Stomach (tissue), 9 donors: Measurements from ENCODE around the gene SGPP2. TPM values are rescaled to one million over a fixed set of nuclear protein-coding genes. Genes with fewer than 3 reads are reported as not detected.

Experiments used
- DNase-seq, 2 donors: peaks; one replicate each; pipeline versions ENCODE4 v3.0.0 to v3.0.0-alpha.2; 2013 to 2019
- H3K27ac ChIP-seq, 5 donors: fragments of 200-600 bp in 4 of 5; sonication (generic) in 4 of 5; one replicate each; pipeline ENCODE4 v1.5.1; 2013 to 2019; ENCODE audit warnings: mild to moderate bottlenecking in 1 of 5, moderate library complexity in 1 of 5
- H3K27me3 ChIP-seq, 3 donors: fragments of 200-600 bp; sonication (generic); one replicate each; pipeline ENCODE4 v1.5.1; 2017 to 2019; ENCODE audit warnings: mixed run types in 1 of 3
- H3K36me3 ChIP-seq, 4 donors: fragments of 200-600 bp; sonication (generic); 1 replicate in 3 of 4; 2 replicates in 1 of 4; pipeline ENCODE4 v1.5.1; 2016 to 2019
- H3K4me1 ChIP-seq, 4 donors: fragments of 200-600 bp; sonication (generic); one replicate each; pipeline ENCODE4 v1.5.1; 2016 to 2019
- H3K4me3 ChIP-seq, 4 donors: fragments of 200-600 bp; sonication (generic) in 3 of 4; one replicate each; pipeline ENCODE4 v1.5.1; 2016 to 2019; ENCODE audit warnings: mild to moderate bottlenecking in 1 of 4
- H3K9me3 ChIP-seq, 4 donors: fragments of 200-600 bp; sonication (generic); one replicate each; pipeline ENCODE4 v1.5.1; 2016 to 2019
- CTCF ChIP-seq, 7 experiments: fragments of 450-650 bp in 4 of 7; fragments of 200-600 bp in 3 of 7; sonication (generic) in 3 of 7; IDR thresholded peaks; one replicate each; pipeline ENCODE4 v1.5.1; 2016 to 2019; ENCODE audit warnings: antibody characterized with exemption in 7 of 7, control low read depth in 2 of 7, mild to moderate bottlenecking in 1 of 7
- EP300 ChIP-seq: sonication (generic); formaldehyde crosslinking; IDR thresholded peaks from one replicate; pipeline ENCODE4 v1.6.1; 2017; ENCODE audit warnings: antibody characterized with exemption
- POLR2A ChIP-seq, 4 donors: fragments of 450-650 bp; IDR thresholded peaks; one replicate each; pipeline ENCODE4 v1.6.1; 2016; ENCODE audit warnings: antibody characterized with exemption in 4 of 4, control low read depth in 2 of 4, mild to moderate bottlenecking in 1 of 4, moderate library complexity in 1 of 4
- POLR2AphosphoS5 ChIP-seq, 3 donors: sonication (generic); formaldehyde crosslinking; IDR thresholded peaks; one replicate each; pipeline ENCODE4 v1.6.1; 2016; ENCODE audit warnings: antibody characterized with exemption in 3 of 3
- WGBS, 5 donors: extraction: QIAGEN DNeasy Blood & Tissue Kit in 3 of 5; methylation state at CpG; one replicate each; pipeline versions ENCODE4 v1.1.5 to v1.1.7; 2013 to 2018; 5-methylcytosine and 5-hydroxymethylcytosine counted together
- intact Hi-C: fragments of 100-400 bp; cut with DNase I; formaldehyde crosslinking; loops from one replicate; pipeline ENCODE4 v1.15.1; 2023; ENCODE audit warnings: low total_unique reads
- polyA plus RNA-seq, 3 donors: library from polyadenylated mRNA; stranded (reverse); fragments of 200-250 nt; gene quantifications; one replicate each; pipeline ENCODE4 v1.2.3, GENCODE V29; 2013
- total RNA-seq, 5 donors: library from RNA; depleted of rRNA; stranded (reverse); fragments of >200 nt; gene quantifications; one replicate each; pipeline versions ENCODE4 v1.1.0 to v1.2.3, GENCODE V29; 2014 to 2016
- donor health status: healthy with polysubstance abuse.
- donor health status: Bipolar disorder and iron deficiency.
- donor health status: healthy.

Gene SGPP2
- total and polyA plus RNA-seq, 8 donors = 1.7 to 50.4 (median 21.0) TPM

DNA sequence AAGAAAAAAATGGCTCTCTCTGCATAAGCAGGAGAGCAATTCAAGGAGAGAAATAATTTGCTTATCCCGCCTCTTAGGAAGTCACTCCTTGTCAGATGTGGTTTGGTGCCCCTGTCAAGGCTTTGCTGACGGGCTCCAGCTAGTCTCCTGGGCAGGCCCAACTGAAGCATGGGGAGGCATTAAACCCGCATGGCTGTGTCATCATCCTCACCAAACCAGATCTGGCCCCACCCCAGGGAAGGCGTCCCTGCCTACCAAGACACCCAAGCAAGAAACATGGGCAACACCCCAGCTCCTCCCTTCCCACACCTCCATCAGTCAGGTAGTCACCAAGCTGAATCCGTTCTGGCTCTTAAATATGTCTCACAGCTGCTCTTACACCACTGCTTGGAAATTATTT is 108.0 kb downstream of the SGPP2 start:
- intact Hi-C loops = no loop called here
- TF ChIP-seq POLR2A (IDR thresholded peaks at IDR 0.05) = no peak
- no peak for TF ChIP-seq EP300
- TF ChIP-seq CTCF (IDR thresholded peaks at IDR 0.05) = no peak
- WGBS, 5 donors = 84 to 93% (median 88%) methylated on average over 5 of the region's 5 CpGs

DNA sequence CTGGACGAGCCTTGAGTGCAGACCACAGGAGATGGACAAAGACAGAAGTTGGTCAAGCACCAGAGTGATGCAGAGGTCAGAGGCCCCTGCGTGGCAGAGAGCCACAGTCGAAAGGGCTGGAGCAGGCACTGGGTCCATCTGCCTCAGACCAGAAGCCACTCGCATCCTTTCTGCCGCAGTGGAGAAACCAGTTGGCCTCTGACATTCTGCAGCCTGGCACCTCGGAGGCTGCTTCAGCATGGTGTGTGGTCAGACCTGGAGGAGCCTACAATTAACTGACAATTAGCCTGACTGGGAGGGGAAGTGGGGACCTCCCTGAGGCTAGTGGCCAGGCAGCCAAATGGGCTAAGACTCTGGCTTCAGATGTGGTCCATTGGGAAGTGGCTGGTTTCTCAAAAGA is 111.1 kb downstream of the SGPP2 start:
- 84 to 97% (median 89%) methylated on average over 6 of the region's 6 CpGs for WGBS, 5 donors
- H3K27me3 ChIP-seq = no peaks in the 10 kb centered on the region
- no peaks in the 10 kb centered on the region for H3K36me3 ChIP-seq
- intact Hi-C loops = no loop called here
- H3K4me1 ChIP-seq = no peaks in the 10 kb centered on the region
- no peaks in the 10 kb centered on the region for H3K9me3 ChIP-seq
- no peak overlapping the region for H3K4me3 ChIP-seq
- no peak overlapping the region for H3K27ac ChIP-seq
- no peak for DNase-seq
- no peak for TF ChIP-seq POLR2A (IDR thresholded peaks at IDR 0.05)
- TF ChIP-seq EP300 = no peak
- no peak for TF ChIP-seq CTCF (IDR thresholded peaks at IDR 0.05)
- TF ChIP-seq POLR2AphosphoS5 (IDR thresholded peaks at IDR 0.05) = no peak

More for the DNA sequence above, 108.0 kb downstream of the SGPP2 start:
- Histone ChIP-seq H3K9me3 (no peaks in the 10 kb centered on the region), H3K36me3 (no peaks in the 10 kb centered on the region), H3K4me1 (no peaks in the 10 kb centered on the region), H3K4me3 (no peak overlapping the region), H3K27me3 (no peaks in the 10 kb centered on the region), H3K27ac (no peak overlapping the region)
- peak in 1 of 2 donors; percentile 9 for DNase-seq

- no peak for DNase-seq
- Histone ChIP-seq H3K4me3 (no peak overlapping the region), H3K36me3 (no peaks in the 10 kb centered on the region), H3K27me3 (no peaks in the 10 kb centered on the region), H3K9me3 (no peaks in the 10 kb centered on the region), H3K27ac (no peak overlapping the region), H3K4me1 (no peaks in the 10 kb centered on the region)
- TF ChIP-seq CTCF (IDR thresholded peaks at IDR 0.05) = no peak
- TF ChIP-seq POLR2AphosphoS5 (IDR thresholded peaks at IDR 0.05) = no peak
- no peak for TF ChIP-seq POLR2A (IDR thresholded peaks at IDR 0.05)
- TF ChIP-seq EP300 = no peak
- 79 to 91% (median 87%) methylated on average over 3 of the region's 3 CpGs for WGBS, 5 donors
- intact Hi-C loops = no loop called here
Observed at GRCh38 chr2:222538535-222538934, 114.2 kb downstream of the SGPP2 start.

GRCh38 chr2:222544661-222545060 is 120.3 kb downstream of the SGPP2 start:
- Histone ChIP-seq H3K4me3 (no peak overlapping the region), H3K27ac (no peak overlapping the region), H3K27me3 (no peaks in the 10 kb centered on the region), H3K4me1 (peaks cover 0 to 23% (median 5%) of the 10 kb centered on the region in 4 donors), H3K36me3 (no peaks in the 10 kb centered on the region), H3K9me3 (no peaks in the 10 kb centered on the region)
- TF ChIP-seq POLR2A (IDR thresholded peaks at IDR 0.05) (no peak), EP300 (no peak), CTCF (IDR thresholded peaks at IDR 0.05) (no peak), POLR2AphosphoS5 (IDR thresholded peaks at IDR 0.05) (no peak)
- intact Hi-C loops = no loop called here
- WGBS, 5 donors = 80 to 94% (median 91%) methylated on average over 1 of the region's 1 CpG
- DNase-seq = no peak
